GM12878 (cell line): ENCODE measurements around the gene ZDHHC11. TPM values are rescaled to one million over a fixed set of nuclear protein-coding genes. Genes with fewer than 3 reads are reported as not detected.

Source experiments
- ATAC-seq: fragments of 200-7000 bp; cut with Tn5 transposase; 3 replicates; pipeline ENCODE4 v1.9.1; 2020; ENCODE audit warnings: mild to moderate bottlenecking, moderate library complexity
- BruUV-seq: library from RNA; stranded (reverse); fragments of 400-500 nt; replicated peaks from 2 replicates; lab custom pipeline; 2021; lab: Mats Ljungman, UMichigan
- CTCF ChIA-PET: fragments of 300-600 bp; sonication (Branson Sonifier 250); formaldehyde crosslinking; extraction: SDS; loops from one replicate; lab custom pipeline; 2021; ENCODE audit warnings: inconsistent platforms; lab: Yijun Ruan, JAX
- POLR2A ChIA-PET: fragments of 350-600 bp; formaldehyde crosslinking; extraction: SDS; loops from one replicate; lab custom pipeline; 2021; ENCODE audit warnings: inconsistent platforms; lab: Charles Lee
- RAD21 ChIA-PET: fragments of 300-600 bp; sonication (Branson Sonifier 250); formaldehyde crosslinking; loops from one replicate; lab custom pipeline; 2023; ENCODE audit warnings: antibody characterized with exemption; ENCODE audit not compliant: unreplicated experiment; lab: Charles Lee
- SMC1A ChIA-PET: fragments of 300-600 bp; sonication (Branson Sonifier 250); formaldehyde crosslinking; loops from one replicate; lab custom pipeline; 2023; ENCODE audit not compliant: unreplicated experiment, uncharacterized antibody; lab: Charles Lee
- DNase-seq: peaks from one replicate; pipeline ENCODE4 v3.0.0-alpha.2; 2011; ENCODE audit warnings: low read depth, low spot score
- FAIRE-seq: peaks from 3 replicates; lab custom pipeline; 2011; peaks lifted over from hg19 to GRCh38; lab: Jason Lieb, UNC
- H2AFZ ChIP-seq: 2 replicates; pipeline ENCODE4 v1.6.0; 2011; ENCODE audit warnings: low read depth, low read length, control low read depth; ENCODE audit not compliant: control insufficient read depth
- H3K27ac ChIP-seq: 2 replicates; pipeline ENCODE4 v1.5.1; 2011; ENCODE audit warnings: control low read depth; ENCODE audit not compliant: control insufficient read depth, insufficient read depth
- H3K27me3 ChIP-seq, 2 experiments: replicated peaks in 1 of 2; 2 replicates each; pipeline versions ENCODE4 v1.6.0 to v1.6.1; 2011; ENCODE audit warnings: low read length in 1 of 2; ENCODE audit not compliant: control insufficient read depth in 2 of 2, insufficient read depth in 2 of 2
- H3K36me3 ChIP-seq, 2 experiments: 2 replicates each; pipeline ENCODE4 v1.5.1; 2011; ENCODE audit warnings: low read length in 1 of 2; ENCODE audit not compliant: control insufficient read depth in 2 of 2, insufficient read depth in 2 of 2
- H3K4me1 ChIP-seq: 2 replicates; pipeline ENCODE4 v1.6.1; 2011; ENCODE audit warnings: mild to moderate bottlenecking, low read length, moderate library complexity, mixed read lengths; ENCODE audit not compliant: control insufficient read depth, insufficient read depth
- H3K4me2 ChIP-seq: 2 replicates; pipeline ENCODE4 v1.6.0; 2011; ENCODE audit warnings: control low read depth; ENCODE audit not compliant: control insufficient read depth, insufficient read depth
- H3K4me3 ChIP-seq: fragments of 200-600 bp; sonication (generic); 2 replicates; pipeline ENCODE4 v1.5.1; 2016
- H3K79me2 ChIP-seq: 2 replicates; pipeline ENCODE4 v1.6.0; 2011; ENCODE audit warnings: low read length; ENCODE audit not compliant: control insufficient read depth, insufficient read depth
- H3K9ac ChIP-seq: 2 replicates; pipeline ENCODE4 v1.8.0; 2011; ENCODE audit warnings: low read length, control low read depth, mixed read lengths; ENCODE audit not compliant: control insufficient read depth, insufficient read depth
- H3K9me3 ChIP-seq: replicated peaks from 3 replicates; pipeline ENCODE4 v1.5.1; 2011; ENCODE audit warnings: mild to moderate bottlenecking, low read length; ENCODE audit not compliant: control insufficient read depth, insufficient read depth
- H4K20me1 ChIP-seq: 2 replicates; pipeline ENCODE4 v1.6.0; 2011; ENCODE audit not compliant: control insufficient read depth, insufficient read depth
- BHLHE40 ChIP-seq, 2 experiments: fragments of 450-650 bp in 1 of 2; IDR thresholded peaks; 2 replicates each; pipeline ENCODE4 v1.6.1; 2011 to 2017; ENCODE audit warnings: low read depth in 2 of 2, borderline replicate concordance in 1 of 2, improper control_type of control experiment in 1 of 2, low read length in 1 of 2, mild to moderate bottlenecking in 1 of 2
- CHD4 ChIP-seq: fragments of 200-600 bp; sonication (generic); IDR thresholded peaks from 2 replicates; pipeline ENCODE4 v1.6.1; 2016; ENCODE audit warnings: mild to moderate bottlenecking
- FOS ChIP-seq: IDR thresholded peaks from 3 replicates; pipeline ENCODE4 v1.6.1; 2011; ENCODE audit warnings: borderline replicate concordance; ENCODE audit not compliant: insufficient read length; ENCODE audit errors: extremely low read depth
- HDAC6 ChIP-seq: fragments of 200-600 bp; sonication (generic); IDR thresholded peaks from one replicate; pipeline ENCODE4 v1.8.0; 2017; ENCODE audit warnings: antibody characterized with exemption; ENCODE audit not compliant: unreplicated experiment
- PBX3 ChIP-seq: IDR thresholded peaks from 2 replicates; pipeline ENCODE4 v1.6.1; 2011; ENCODE audit warnings: mild to moderate bottlenecking, low read depth, low read length, moderate library complexity; ENCODE audit not compliant: insufficient replicate concordance
- WGBS: methylation state at CpG from one replicate; pipeline ENCODE4 v1.1.6; 2016; ENCODE audit warnings: low lambda C conversion rate; ENCODE audit not compliant: insufficient replicate concordance, insufficient coverage; ENCODE audit errors: missing lambda C conversion rate; 5-methylcytosine and 5-hydroxymethylcytosine counted together
- in situ Hi-C: fragments of 300-500 bp; cut with MboI; formaldehyde crosslinking; loops from 9 replicates; pipeline ENCODE4 v1.14.3; 2018; ENCODE audit warnings: mixed read lengths
- intact Hi-C: fragments of 100-400 bp; cut with micrococcal nuclease; formaldehyde crosslinking; loops from one replicate; pipeline ENCODE4 v1.14.2; 2022; ENCODE audit not compliant: unreplicated experiment
- polyA plus RNA-seq, 11 experiments: library from polyadenylated mRNA; depleted of rRNA in 4 of 11; unstranded in 6 of 11; stranded (reverse) in 5 of 11; fragments of >200 nt; fragmentation: Nextera tagmentation in 4 of 11; fragmentation: Illumina TruSeq in 1 of 11; extraction: Ambion mirVana in 4 of 11; extraction: Trizol in 1 of 11; gene quantifications; 1 replicate in 1 of 11; 2 replicates in 10 of 11; pipeline versions ENCODE4 v1.2.1 to v1.2.3, GENCODE V29; 2011 to 2016; ENCODE audit warnings: inconsistent platforms in 2 of 11, missing spikeins in 2 of 11, low read depth in 1 of 11
- total RNA-seq, 4 experiments: library from RNA; depleted of rRNA in 3 of 4; stranded (reverse); fragments of >200 nt in 3 of 4; fragmentation: Illumina TruSeq in 1 of 4; extraction: Trizol in 1 of 4; gene quantifications; 2 replicates each; pipeline versions ENCODE4 v1.2.1 to v1.2.3, GENCODE V29; 2013 to 2021

Gene ZDHHC11
- total and polyA plus RNA-seq, 10 of the 15 experiments (the other 5 are each of a cell fraction or from before 2014, with no cell fraction given): 0.04 to 1.4 (median 0.30) TPM

- no peaks in the 10 kb centered on the region for H3K4me1 ChIP-seq
- H2AFZ ChIP-seq: no peak overlapping the region
- H3K27ac ChIP-seq: no peak overlapping the region
- no peak overlapping the region for H3K4me2 ChIP-seq
- ChIA-PET CTCF (no interaction called here), SMC1A (no interaction called here), POLR2A (no interaction called here), RAD21 (no interaction called here)
- WGBS: 89% methylated on average over 16 of the region's 16 CpGs
- no peaks in the 10 kb centered on the region for H4K20me1 ChIP-seq
- H3K79me2 ChIP-seq: no peaks in the 10 kb centered on the region
- TF ChIP-seq PBX3 (peak; percentile 2), HDAC6 (no peak), BHLHE40 (IDR thresholded peaks at IDR 0.05; ENCODE audit: borderline replicate concordance in 1 of 2, low read depth in 2 of 2, low read length in 1 of 2) (peak in 1 of 2 experiments; percentile 57; a peak in 2 of 4 replicates), FOS (no peak), CHD4 (no peak)
- H3K27me3 ChIP-seq: no peaks in the 10 kb centered on the region
- no peaks in the 10 kb centered on the region for H3K36me3 ChIP-seq
- intact Hi-C loops (no loop called here), in situ Hi-C loops (no loop called here)
- BruUV-seq: no TSS peak
- FAIRE-seq (no peak), DNase-seq (no peak), ATAC-seq (no peak)
- H3K9me3 ChIP-seq: no peaks in the 10 kb centered on the region
- no peak overlapping the region for H3K9ac ChIP-seq
- no peak overlapping the region for H3K4me3 ChIP-seq
Measured at GRCh38 chr5:856531-857425, 6.0 kb upstream of the ZDHHC11 start.
